Nephron progenitor cell (in vitro differentiated cells): ENCODE results near the gene NOC2L.
A peak's percentile ranks its signal among the peaks of the same experiment; 100 is the strongest.

ENCODE experiments used
- DNase-seq: peaks from one replicate; pipeline ENCODE4 v3.0.0; 2021
- H3K27ac Mint-ChIP-seq: 2 replicates; pipeline ENCODE4 v1.8.0; 2021; ENCODE audit warnings: mild to moderate bottlenecking, moderate library complexity, mixed read lengths
- H3K27me3 Mint-ChIP-seq: 2 replicates; pipeline ENCODE4 v1.8.0; 2021; ENCODE audit warnings: mild to moderate bottlenecking, low read depth, mixed read lengths; ENCODE audit not compliant: poor library complexity
- H3K36me3 Mint-ChIP-seq: 2 replicates; pipeline ENCODE4 v1.8.0; 2021; ENCODE audit warnings: low read depth, mixed read lengths
- H3K4me1 Mint-ChIP-seq: 2 replicates; pipeline ENCODE4 v1.8.0; 2021; ENCODE audit warnings: mixed read lengths
- H3K4me3 Mint-ChIP-seq: 2 replicates; pipeline ENCODE4 v1.8.0; 2021; ENCODE audit warnings: mild to moderate bottlenecking, moderate library complexity, mixed read lengths
- H3K9me3 Mint-ChIP-seq: 2 replicates; pipeline ENCODE4 v1.8.0; 2021; ENCODE audit warnings: mild to moderate bottlenecking, moderate library complexity, mixed read lengths
- TF ChIP-seq, protein P1 (sequence below): fragments of 200-600 bp; sonication (generic); IDR thresholded peaks from 2 replicates; pipeline ENCODE4 v1.5.0; 2021; ENCODE audit warnings: antibody characterized with exemption

Gene NOC2L

GRCh38 chr1:920010-920409 is 39.0 kb downstream of the NOC2L start:
- TF ChIP-seq, protein P1, sequence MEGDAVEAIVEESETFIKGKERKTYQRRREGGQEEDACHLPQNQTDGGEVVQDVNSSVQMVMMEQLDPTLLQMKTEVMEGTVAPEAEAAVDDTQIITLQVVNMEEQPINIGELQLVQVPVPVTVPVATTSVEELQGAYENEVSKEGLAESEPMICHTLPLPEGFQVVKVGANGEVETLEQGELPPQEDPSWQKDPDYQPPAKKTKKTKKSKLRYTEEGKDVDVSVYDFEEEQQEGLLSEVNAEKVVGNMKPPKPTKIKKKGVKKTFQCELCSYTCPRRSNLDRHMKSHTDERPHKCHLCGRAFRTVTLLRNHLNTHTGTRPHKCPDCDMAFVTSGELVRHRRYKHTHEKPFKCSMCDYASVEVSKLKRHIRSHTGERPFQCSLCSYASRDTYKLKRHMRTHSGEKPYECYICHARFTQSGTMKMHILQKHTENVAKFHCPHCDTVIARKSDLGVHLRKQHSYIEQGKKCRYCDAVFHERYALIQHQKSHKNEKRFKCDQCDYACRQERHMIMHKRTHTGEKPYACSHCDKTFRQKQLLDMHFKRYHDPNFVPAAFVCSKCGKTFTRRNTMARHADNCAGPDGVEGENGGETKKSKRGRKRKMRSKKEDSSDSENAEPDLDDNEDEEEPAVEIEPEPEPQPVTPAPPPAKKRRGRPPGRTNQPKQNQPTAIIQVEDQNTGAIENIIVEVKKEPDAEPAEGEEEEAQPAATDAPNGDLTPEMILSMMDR = no peak
- Mint-ChIP-seq H3K27me3 (peaks cover 52% of the 10 kb centered on the region), H3K4me3 (no peak overlapping the region), H3K27ac (no peak overlapping the region), H3K4me1 (peaks cover 73% of the 10 kb centered on the region), H3K9me3 (no peaks in the 10 kb centered on the region), H3K36me3 (peaks cover 4% of the 10 kb centered on the region)
- DNase-seq = peak; percentile 14

GRCh38 chr1:919271-919872 is 39.7 kb downstream of the NOC2L start:
- Mint-ChIP-seq H3K27me3 (peaks cover 58% of the 10 kb centered on the region), H3K36me3 (peaks cover 4% of the 10 kb centered on the region), H3K27ac (no peak overlapping the region), H3K4me3 (no peak overlapping the region), H3K9me3 (no peaks in the 10 kb centered on the region), H3K4me1 (peaks cover 79% of the 10 kb centered on the region)
- TF ChIP-seq, protein P1 = no peak
- peak; percentile 29 for DNase-seq

DNA sequence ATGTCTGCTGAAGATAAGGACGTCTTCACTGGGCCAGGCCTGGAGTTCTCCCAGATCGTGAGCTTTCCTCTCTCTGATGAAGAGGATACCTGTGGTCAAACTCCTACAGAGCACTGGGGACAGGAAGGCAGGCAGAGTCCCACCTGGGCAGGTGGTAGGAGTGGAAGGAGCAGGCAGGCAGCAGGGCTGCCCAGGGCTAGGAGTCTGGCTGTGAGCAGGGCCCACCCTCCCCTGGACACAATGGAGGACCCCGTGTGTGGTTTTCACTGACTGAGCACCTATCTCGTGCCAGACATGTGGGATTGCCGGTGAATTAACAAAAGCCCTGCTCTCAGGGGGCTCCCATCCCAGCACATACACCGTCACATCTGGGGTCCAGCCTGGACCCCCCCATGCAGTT is 40.2 kb downstream of the NOC2L start:
- peaks cover 84% of the 10 kb centered on the region for H3K4me1 Mint-ChIP-seq
- H3K27ac Mint-ChIP-seq = no peak overlapping the region
- peak overlapping the region; percentile 32 for H3K4me3 Mint-ChIP-seq
- TF ChIP-seq, protein P1 = no peak
- H3K9me3 Mint-ChIP-seq = no peaks in the 10 kb centered on the region
- peaks cover 4% of the 10 kb centered on the region for H3K36me3 Mint-ChIP-seq
- peaks cover 63% of the 10 kb centered on the region for H3K27me3 Mint-ChIP-seq
- DNase-seq = no peak

- peaks cover 65% of the 10 kb centered on the region for H3K27me3 Mint-ChIP-seq
- H3K36me3 Mint-ChIP-seq = peaks cover 4% of the 10 kb centered on the region
- TF ChIP-seq, protein P1 = no peak
- H3K9me3 Mint-ChIP-seq = no peaks in the 10 kb centered on the region
- peak; percentile 9 for DNase-seq
- no peak overlapping the region for H3K4me3 Mint-ChIP-seq
- H3K27ac Mint-ChIP-seq = no peak overlapping the region
- peaks cover 84% of the 10 kb centered on the region for H3K4me1 Mint-ChIP-seq
Measured at GRCh38 chr1:918353-918752, 40.7 kb downstream of the NOC2L start.

- peaks cover 84% of the 10 kb centered on the region for H3K4me1 Mint-ChIP-seq
- H3K4me3 Mint-ChIP-seq = peak overlapping the region; percentile 58
- peaks cover 63% of the 10 kb centered on the region for H3K27me3 Mint-ChIP-seq
- H3K27ac Mint-ChIP-seq = peak overlapping the region; percentile 85
- TF ChIP-seq, protein P1 = no peak
- DNase-seq = peak; percentile 16
- H3K9me3 Mint-ChIP-seq = no peaks in the 10 kb centered on the region
- H3K36me3 Mint-ChIP-seq = peaks cover 4% of the 10 kb centered on the region
Measured at GRCh38 chr1:917466-918091, 41.5 kb downstream of the NOC2L start.

- peaks cover 63% of the 10 kb centered on the region for H3K27me3 Mint-ChIP-seq
- H3K9me3 Mint-ChIP-seq = no peaks in the 10 kb centered on the region
- peaks cover 84% of the 10 kb centered on the region for H3K4me1 Mint-ChIP-seq
- TF ChIP-seq, protein P1 = no peak
- H3K36me3 Mint-ChIP-seq = peaks cover 4% of the 10 kb centered on the region
- peak overlapping the region; percentile 58 for H3K4me3 Mint-ChIP-seq
- peak overlapping the region; percentile 85 for H3K27ac Mint-ChIP-seq
- peak; percentile 33 for DNase-seq
Measured at GRCh38 chr1:917076-917459, 42.0 kb downstream of the NOC2L start.
